Peyer's patch (tissue), 4 donors: ENCODE results near the gene KPNA6.

Experiments used
- POLR2A ChIP-seq, 2 donors: fragments of 450-650 bp; IDR thresholded peaks; one replicate each; pipeline ENCODE4 v1.5.1; 2017; ENCODE audit warnings: antibody characterized with exemption in 2 of 2, mild to moderate bottlenecking in 2 of 2, moderate library complexity in 2 of 2
- TF ChIP-seq, protein P1 (sequence below), 6 experiments: fragments of 450-650 bp in 4 of 6; fragments of 200-600 bp in 2 of 6; sonication (generic) in 1 of 6; IDR thresholded peaks; one replicate each; pipeline ENCODE4 v1.5.1; 2017 to 2019; ENCODE audit warnings: antibody characterized with exemption in 6 of 6, mild to moderate bottlenecking in 3 of 6, moderate library complexity in 1 of 6

GRCh38 chr1:32066489-32066873 lies 41.4 kb upstream of the KPNA6 start:
- TF ChIP-seq, protein P1, sequence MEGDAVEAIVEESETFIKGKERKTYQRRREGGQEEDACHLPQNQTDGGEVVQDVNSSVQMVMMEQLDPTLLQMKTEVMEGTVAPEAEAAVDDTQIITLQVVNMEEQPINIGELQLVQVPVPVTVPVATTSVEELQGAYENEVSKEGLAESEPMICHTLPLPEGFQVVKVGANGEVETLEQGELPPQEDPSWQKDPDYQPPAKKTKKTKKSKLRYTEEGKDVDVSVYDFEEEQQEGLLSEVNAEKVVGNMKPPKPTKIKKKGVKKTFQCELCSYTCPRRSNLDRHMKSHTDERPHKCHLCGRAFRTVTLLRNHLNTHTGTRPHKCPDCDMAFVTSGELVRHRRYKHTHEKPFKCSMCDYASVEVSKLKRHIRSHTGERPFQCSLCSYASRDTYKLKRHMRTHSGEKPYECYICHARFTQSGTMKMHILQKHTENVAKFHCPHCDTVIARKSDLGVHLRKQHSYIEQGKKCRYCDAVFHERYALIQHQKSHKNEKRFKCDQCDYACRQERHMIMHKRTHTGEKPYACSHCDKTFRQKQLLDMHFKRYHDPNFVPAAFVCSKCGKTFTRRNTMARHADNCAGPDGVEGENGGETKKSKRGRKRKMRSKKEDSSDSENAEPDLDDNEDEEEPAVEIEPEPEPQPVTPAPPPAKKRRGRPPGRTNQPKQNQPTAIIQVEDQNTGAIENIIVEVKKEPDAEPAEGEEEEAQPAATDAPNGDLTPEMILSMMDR (IDR thresholded peaks at IDR 0.05), result no peak
- no peak for TF ChIP-seq POLR2A (IDR thresholded peaks at IDR 0.05)
